Measurements from ENCODE around the gene MLC1.

The MLC1 gene

GRCh38 chr22:50045211-50046018 is 39.8 kb downstream of the MLC1 start:
- no peak overlapping the region for H3K4me3 ChIP-seq (ENCODE audit: low read depth, low read length)
- no peak for DNase-seq (ENCODE audit: low read depth)

- no peak for DNase-seq (ENCODE audit: low read depth)
- no peak overlapping the region for H3K4me3 ChIP-seq (ENCODE audit: low read depth, low read length)
Observed at GRCh38 chr22:50044485-50045118, 40.6 kb downstream of the MLC1 start.

- no peak for DNase-seq (ENCODE audit: low read depth)
- H3K4me3 ChIP-seq (ENCODE audit: low read depth, low read length): no peak overlapping the region
Observed at GRCh38 chr22:50041361-50042065, 43.7 kb downstream of the MLC1 start.

- DNase-seq (ENCODE audit: low read depth): no peak
Observed at GRCh38 chr22:50040717-50041116, 44.5 kb downstream of the MLC1 start.

GRCh38 chr22:50039669-50040443 is 45.4 kb downstream of the MLC1 start:
- H3K4me3 ChIP-seq (ENCODE audit: low read depth, low read length): no peak overlapping the region
- no peak for DNase-seq (ENCODE audit: low read depth)

More at GRCh38 chr22:50040717-50041116, 44.5 kb downstream of the MLC1 start:
- H3K4me3 ChIP-seq (ENCODE audit: low read depth, low read length): no peak overlapping the region

- no peak for DNase-seq (ENCODE audit: low read depth)
- no peak overlapping the region for H3K4me3 ChIP-seq (ENCODE audit: low read depth, low read length)
Observed at GRCh38 chr22:50035976-50036724, 49.1 kb downstream of the MLC1 start.

- no peak overlapping the region for H3K4me3 ChIP-seq (ENCODE audit: low read depth, low read length)
Observed at GRCh38 chr22:50035131-50035881, 49.9 kb downstream of the MLC1 start.

GRCh38 chr22:50034126-50035081 is 50.8 kb downstream of the MLC1 start:
- DNase-seq (ENCODE audit: low read depth): no peak

More at GRCh38 chr22:50035131-50035881, 49.9 kb downstream of the MLC1 start:
- no peak for DNase-seq (ENCODE audit: low read depth)

GRCh38 chr22:50032941-50033601 is 52.2 kb downstream of the MLC1 start:
- no peak overlapping the region for H3K4me3 ChIP-seq (ENCODE audit: low read depth, low read length)
- no peak for DNase-seq (ENCODE audit: low read depth)

More at GRCh38 chr22:50034126-50035081, 50.8 kb downstream of the MLC1 start:
- H3K4me3 ChIP-seq (ENCODE audit: low read depth, low read length): no peak overlapping the region

- no peak for DNase-seq (ENCODE audit: low read depth)
- H3K4me3 ChIP-seq (ENCODE audit: low read depth, low read length): no peak overlapping the region
Observed at GRCh38 chr22:50032109-50032871, 52.9 kb downstream of the MLC1 start.

- no peak overlapping the region for H3K4me3 ChIP-seq (ENCODE audit: low read depth, low read length)
- no peak for DNase-seq (ENCODE audit: low read depth)
Observed at GRCh38 chr22:50031189-50032091, 53.8 kb downstream of the MLC1 start.

- no peak overlapping the region for H3K4me3 ChIP-seq (ENCODE audit: low read depth, low read length)
- DNase-seq (ENCODE audit: low read depth): no peak
Observed at GRCh38 chr22:50030297-50031188, 54.7 kb downstream of the MLC1 start.

- no peak overlapping the region for H3K4me3 ChIP-seq (ENCODE audit: low read depth, low read length)
- DNase-seq (ENCODE audit: low read depth): no peak
Observed at GRCh38 chr22:50027639-50028537, 57.3 kb downstream of the MLC1 start.
